GM21390 (cell line): ENCODE measurements around the gene ATR.
A peak's percentile ranks its signal among the peaks of the same experiment; 100 is the strongest.
"Not testable (repeated sequence)": the region's sequence is repeated elsewhere in the genome, so short reads cannot be mapped to it uniquely, and the experiment has no call there.

Source experiments
- ATAC-seq: cut with Tn5 transposase; IDR thresholded peaks from one replicate; pipeline ENCODE4 v1.9.1; 2021; ENCODE audit not compliant: unreplicated experiment

ATR gene

DNA sequence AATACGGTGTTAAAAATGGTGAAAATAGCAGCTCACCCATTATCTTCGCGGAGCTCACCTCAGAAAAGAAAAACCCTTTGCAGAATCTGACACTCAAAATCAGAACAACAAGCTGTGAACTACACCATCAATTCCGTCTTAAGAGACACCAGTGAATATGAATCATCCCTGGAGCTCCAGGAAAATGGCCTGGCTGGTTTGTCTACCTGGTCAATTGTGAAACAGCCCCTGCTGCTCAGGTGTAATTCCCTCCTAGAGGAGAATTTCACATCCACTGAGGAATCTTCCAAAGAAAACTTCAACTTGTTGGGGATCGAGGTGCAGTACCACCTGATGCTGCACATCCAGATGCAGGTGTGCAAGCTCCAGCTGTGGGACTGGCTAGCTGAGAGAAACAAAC, 127.7 kb downstream of the ATR start:
- no peak for ATAC-seq

GRCh38 chr3:142450189-142450588, 128.3 kb downstream of the ATR start:
- ATAC-seq, result no peak

GRCh38 chr3:142447852-142448823, 130.4 kb downstream of the ATR start, which contains the start of gene XRN1:
XRN1 (minus strand) TSS chr3:142448037; CDS start chr3:142447944, 93 bp downstream.
- peak; percentile 76 for ATAC-seq

- peak; percentile 31 for ATAC-seq
These were observed 131.2 kb downstream of the ATR start for GRCh38 chr3:142447301-142447851.

GRCh38 chr3:142445816-142446254, 132.7 kb downstream of the ATR start:
- ATAC-seq, result peak; percentile 64

- no peak for ATAC-seq
These were observed 134.2 kb downstream of the ATR start for GRCh38 chr3:142444343-142444742.

DNA sequence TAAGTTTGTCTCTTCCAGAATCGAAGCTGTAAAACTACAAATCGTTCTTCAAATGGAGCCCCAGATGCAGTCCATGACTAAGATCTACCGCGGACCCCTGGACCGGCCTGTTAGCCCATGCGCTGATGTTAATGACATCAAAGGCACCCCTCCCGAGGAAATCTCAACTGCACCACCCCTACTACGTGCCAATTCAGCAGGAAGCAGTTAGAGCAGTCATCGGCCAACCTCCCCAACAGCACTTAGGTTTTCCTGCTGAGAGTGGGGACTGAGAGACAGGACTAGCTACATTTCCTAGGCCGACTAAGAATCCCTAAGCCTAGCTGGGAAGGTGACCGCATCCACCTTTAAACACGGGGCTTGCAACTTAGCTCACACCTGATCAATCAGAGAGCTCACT, 135.5 kb downstream of the ATR start:
- not testable (repeated sequence) for ATAC-seq

GRCh38 chr3:142439499-142440220, 138.9 kb downstream of the ATR start:
- not testable (repeated sequence) for ATAC-seq

- not testable (repeated sequence) for ATAC-seq
These were observed 140.4 kb downstream of the ATR start for GRCh38 chr3:142438096-142438495.

DNA sequence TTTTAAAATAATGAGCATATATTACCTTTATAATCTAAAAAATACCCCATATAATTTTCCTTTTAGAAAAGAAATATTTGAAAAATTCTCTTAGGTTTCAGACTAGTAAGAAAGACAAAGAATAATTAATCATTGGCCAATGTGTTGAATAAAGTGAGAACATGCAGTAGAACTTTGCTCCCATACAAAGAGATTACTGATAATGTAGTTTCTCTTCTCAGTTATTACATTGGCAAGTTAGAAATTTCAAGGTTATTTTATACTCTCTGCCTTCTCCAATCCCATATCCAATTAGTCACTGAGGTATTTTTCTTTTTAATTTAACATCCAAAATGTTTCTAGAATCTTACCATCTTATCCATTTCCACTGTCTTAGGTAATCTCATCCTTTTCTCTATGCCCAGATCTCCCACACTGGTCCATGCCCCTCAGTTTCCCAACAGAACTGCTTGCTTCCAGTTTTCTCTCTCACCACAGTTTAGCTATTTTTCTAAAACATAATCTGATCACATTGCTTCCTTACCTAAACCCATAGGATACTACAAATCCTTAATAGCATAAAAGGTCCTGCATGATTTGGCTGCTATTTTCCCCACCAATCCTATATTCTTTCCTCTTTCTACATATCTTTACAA, 141.5 kb downstream of the ATR start:
- no peak for ATAC-seq

DNA sequence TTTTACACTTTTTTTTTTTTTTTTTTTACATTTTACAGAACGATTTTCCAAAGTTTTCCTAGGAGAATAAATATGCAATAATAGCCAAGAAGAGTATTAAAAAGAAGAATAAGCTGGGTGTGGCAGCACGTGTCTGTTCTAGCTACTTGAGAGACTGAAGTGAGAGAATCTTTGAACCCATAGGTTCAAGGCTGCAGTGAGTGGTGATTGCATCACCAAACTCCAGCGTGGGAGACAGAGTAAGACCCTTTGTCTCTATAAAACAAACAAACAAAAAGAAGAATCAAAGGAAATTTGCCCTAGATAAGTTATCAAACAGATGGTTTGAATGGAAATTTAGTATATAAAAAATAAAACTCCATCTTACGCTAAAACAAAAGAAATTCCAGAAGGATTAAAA, 144.0 kb downstream of the ATR start:
- no peak for ATAC-seq

- ATAC-seq, result no peak
These were observed 145.4 kb downstream of the ATR start for GRCh38 chr3:142433110-142433509.

DNA sequence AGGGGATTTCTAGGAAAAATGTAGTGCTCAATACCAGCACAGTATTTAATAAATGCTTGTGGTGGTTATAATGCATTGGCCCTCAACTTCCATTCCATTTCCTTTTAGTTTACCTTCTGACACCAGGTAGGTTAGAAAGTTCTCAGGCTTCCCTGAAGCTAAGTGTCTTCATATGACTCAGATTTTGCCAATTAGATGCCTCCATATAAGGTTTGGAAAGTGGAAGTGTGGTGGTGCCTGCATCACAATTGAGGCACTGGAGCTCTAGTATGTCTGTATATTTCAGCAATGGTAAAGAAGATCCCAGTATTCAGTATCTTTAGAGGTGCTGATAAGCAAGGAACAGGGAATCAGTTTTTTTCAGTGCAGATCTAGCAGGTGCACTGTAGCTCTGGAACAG, 149.0 kb downstream of the ATR start:
- no peak for ATAC-seq

DNA sequence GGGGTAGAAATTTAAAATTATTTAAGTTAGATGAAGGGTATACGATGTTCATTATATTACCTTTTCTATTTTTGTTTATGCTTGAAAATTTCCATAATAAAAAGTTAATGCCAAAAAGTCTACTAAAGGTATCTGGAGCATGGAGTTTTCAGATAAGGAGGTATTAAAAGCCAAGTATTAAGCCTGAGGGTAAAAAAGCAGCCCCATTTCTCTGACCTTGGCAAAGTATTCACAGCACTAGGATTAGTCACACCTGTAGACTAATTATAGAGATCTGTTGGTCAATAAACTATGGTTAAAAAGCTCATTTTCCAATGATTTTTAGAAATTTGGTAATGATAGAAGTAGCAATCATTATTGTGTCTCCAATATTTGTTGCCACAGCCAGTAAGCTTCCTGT, 153.8 kb downstream of the ATR start:
- ATAC-seq, result no peak

DNA sequence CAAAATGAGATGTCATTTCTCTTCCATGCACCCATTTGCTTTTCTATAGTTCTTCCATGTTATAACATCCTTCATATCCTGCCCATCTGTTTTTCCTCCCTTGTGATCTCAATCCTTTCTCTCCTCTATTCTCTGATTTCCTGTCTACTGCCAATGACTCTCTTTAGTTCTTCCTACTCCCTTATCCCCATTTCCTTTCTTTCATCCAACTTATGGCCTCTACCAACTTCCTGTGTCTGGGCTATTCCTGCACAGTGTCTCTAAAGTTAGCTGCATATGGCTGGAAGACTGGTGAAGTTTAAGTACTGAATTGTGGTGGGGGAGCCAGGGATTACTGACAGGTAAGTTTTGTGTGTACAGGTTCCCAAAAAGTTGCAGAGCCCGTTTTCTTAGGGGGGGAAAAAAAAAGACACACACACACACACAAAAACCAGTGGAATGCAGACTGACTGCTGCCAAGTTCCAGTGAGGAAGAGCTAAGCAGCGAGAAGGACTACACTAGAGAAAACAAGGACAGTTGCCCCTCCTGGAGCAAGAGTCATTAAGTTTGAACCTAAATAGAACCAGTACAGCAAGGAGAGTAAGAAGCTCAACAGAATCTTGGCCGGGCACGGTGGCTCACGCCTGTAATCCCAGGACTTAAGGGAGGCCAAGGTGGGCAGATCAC, 159.5 kb downstream of the ATR start:
- ATAC-seq, result no peak

GRCh38 chr3:142417302-142417701, 161.2 kb downstream of the ATR start:
- ATAC-seq, result no peak

- ATAC-seq, result not testable (repeated sequence)
These were observed 178.0 kb downstream of the ATR start for GRCh38 chr3:142400537-142400936.
